Activated T-cell treated with anti-CD3 and anti-CD28 coated beads for 4 hours (primary cell): ENCODE results near the gene SPATA3.
"Not testable (repeated sequence)": the region's sequence is repeated elsewhere in the genome, so short reads cannot be mapped to it uniquely, and the experiment has no call there.

ENCODE experiments used
- DNase-seq: peaks from one replicate; pipeline ENCODE4 v3.0.0-alpha.2; 2020

SPATA3 gene

DNA sequence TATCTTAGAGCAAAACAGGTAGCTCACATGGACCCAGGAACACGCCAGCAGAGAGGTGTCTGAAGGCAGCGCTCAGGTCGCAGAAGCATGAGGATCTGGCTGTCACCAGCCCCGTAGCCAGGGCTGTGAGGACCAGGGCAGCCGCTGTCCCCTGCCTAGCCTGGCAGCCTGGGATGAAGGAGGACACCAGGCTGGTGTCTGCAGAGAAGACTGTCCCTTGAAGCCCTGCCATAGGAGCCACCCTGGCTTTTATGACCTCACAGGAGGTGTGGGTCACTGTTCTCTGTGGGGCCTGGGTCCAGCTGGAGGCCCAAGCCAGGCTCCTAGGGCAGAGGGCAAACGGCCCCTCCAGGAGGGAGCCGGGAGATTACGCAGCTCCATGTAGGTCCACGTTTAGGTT, at the start of gene SPATA3:
Gene SPATA3, plus strand, starts transcription at position 301 of the 400 bp plus-strand sequence. CDS start 113 bp downstream, outside the sequence.
- DNase-seq, result no peak

- DNase-seq, result no peak
Observed at GRCh38 chr2:230946429-230947234, 49.3 kb upstream of the SPATA3 start.

DNA sequence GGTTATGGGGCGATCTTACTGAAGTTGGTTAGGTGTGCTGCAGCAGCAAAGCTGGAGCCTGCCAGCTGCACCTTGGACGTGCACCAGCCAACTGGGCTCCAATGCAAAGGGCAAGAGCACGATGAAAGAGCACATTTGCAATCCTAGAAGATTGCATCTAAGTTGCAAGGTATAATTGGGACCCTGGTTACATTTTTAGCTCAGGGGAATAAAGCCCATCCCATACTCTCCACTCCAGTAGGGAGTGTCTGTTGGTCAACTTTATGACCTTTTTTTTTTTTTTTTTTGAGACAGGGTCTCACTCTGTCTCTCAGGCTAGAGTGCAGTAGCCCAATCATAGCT, 48.7 kb upstream of the SPATA3 start:
- no peak for DNase-seq

DNA sequence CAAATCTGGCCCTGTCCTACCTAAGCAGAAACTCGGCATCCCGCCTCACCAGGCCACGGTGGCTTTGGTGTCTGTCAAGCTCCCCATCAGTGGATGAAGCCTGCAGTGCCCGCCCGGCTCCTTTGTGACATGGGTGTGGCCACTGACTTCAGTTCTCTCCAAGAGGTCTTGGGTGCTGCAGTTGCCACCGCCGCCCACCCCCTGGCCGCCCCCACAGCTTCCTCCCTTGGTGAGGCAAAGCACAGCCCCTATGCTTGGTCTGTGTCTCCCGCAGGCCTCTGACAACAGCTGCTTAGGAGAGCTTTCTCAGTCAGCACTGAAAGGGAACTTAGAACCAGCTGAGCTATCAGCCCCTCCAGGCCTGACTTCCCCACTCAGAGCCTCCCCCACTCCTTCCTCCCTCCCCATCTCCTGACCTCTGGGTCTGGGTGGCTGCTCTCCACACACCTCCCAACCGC, 48.0 kb upstream of the SPATA3 start:
- DNase-seq, result no peak

DNA sequence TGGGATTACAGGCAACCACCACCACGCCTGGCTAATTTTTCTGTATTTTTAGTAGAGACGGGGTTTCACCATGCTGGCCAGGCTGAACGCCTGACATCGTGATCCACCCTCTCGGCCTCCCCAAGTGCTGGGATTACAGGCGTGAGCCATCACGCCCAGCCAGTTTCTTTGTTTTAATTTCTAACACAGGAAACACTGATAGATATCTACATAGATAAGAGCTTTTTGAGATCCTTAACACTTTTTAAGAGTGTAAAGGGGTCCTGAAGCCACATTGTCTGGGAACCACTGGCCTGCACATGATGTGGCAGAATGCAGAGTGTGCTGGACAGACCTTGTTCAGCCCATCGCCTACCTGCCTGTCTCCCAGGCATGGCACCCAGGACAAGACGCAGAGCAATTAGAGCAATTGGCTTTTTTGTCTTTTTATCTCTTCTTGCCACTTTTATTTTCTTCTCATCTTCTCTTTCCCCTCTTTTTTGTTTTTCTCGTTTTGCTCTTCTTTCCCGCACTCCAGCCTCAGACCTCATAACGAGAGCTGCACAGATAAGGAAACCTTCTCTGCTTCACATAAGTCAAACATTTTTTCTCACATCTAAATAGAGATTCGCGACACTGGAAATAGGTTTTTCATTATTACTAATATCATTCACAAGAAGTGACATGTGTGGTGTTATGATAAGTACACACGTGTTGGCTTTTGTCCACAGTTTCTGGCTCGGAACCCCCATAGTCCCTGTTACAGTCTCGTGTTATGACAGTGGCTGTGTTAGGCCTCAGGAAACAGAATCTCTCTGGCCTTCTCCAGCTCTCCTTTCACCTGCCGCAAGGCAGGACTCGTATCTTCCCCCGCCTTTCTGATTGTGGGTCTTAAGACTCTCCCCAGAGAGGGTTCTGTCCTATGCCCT, 45.7 kb upstream of the SPATA3 start:
- no peak for DNase-seq

DNA sequence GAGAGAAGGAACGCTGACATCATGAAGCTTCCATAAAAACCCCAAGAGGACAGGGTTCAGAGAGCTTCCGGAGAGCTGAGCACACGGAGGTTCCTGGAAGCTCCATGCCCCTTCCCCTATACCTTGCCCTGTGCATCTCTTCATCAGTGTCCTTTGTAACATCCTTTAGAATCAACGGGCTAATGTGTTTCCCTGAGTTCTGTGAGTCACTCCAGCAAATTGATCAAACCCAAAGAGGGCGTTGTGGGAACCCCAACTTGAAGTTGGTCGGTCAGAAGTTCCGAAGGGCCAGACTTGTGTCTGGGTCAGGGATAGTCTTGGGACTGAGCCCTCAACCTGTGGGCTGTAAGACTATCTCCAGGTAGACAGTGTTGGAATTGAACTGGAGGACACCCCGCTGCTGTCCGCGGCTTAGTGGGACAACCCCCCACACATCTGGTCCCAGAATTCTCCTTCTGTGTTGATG, 45.0 kb upstream of the SPATA3 start:
- no peak for DNase-seq

DNA sequence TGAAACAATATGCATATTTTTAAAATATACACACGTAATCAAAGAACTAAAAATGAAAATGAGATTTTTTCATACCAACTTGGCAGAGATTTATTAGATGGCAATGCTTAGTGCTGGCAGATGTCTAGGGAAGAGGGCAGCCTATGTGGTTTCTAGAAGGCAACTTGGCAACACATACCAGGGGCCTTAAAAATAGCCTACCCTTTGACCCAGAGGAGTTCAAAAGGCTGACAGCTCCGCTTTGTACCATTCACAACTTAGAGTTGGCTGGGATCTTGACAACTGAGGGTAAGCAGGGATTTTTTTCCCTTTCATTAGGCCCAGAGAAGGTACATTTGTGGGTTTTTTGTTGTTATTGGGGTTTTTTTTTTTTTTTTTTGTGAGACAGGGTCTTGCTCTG, 44.5 kb upstream of the SPATA3 start:
- no peak for DNase-seq

DNA sequence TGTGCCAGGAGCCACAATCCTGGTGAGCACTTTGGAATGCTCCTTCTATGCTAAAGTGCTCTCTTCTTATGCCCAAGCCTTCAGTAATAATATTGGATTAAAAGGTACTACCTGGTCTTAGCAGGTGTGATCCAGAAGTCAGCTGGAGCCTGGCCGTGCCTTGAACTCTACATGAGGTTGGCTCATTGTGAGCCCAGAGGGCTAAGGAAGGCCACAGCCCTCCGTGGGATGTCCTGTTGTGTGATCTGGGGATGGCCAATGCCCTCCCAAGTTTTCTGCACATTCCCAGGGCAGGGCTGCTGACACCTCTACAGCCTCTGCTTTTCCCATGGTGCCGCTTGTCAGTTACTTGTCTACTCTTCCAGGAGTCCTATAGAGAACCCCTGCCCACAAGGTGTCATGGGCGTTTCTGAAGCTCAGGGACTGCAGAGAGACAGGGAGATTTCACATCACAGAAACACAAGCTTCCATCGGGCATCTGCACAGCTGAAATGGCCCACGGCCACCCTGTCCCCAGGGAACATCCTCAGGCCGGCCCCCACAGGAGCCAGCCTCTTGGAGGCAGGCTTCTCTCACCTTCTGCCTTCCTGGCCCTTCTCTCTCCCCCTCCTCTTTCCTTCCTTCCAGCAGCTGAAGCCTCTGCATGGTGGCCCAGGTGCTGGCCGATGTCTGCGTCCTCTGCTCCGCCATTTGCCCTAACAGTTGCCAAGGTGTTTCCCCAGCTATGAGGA, 43.5 kb upstream of the SPATA3 start:
- DNase-seq, result no peak

DNA sequence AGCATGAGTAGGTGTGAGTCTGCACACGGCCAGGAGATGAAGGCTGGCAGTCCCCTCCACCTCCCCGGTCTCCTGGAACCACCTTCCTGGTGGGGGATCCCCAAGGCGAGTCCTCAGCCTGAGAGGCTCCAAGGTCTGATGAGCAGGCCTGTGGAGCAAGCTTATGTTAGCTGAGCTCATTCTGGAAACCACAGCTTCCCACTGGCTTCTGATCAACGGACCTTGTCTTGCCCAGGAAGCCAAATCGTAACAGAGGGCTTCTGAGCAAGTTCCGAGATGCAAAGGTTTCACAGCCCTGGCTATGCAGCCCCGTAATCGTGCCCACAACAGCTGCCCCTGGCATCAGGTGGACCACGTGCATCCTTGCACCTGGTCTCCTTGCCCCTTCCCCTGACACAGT, 42.1 kb upstream of the SPATA3 start:
- DNase-seq, result no peak

- DNase-seq, result no peak
Observed at GRCh38 chr2:230954746-230955145, 41.2 kb upstream of the SPATA3 start.

GRCh38 chr2:230955163-230955737, 40.7 kb upstream of the SPATA3 start:
- DNase-seq, result no peak

- no peak for DNase-seq
Observed at GRCh38 chr2:230956827-230957755, 38.8 kb upstream of the SPATA3 start.

GRCh38 chr2:230957756-230958391, 38.0 kb upstream of the SPATA3 start:
- no peak for DNase-seq

DNA sequence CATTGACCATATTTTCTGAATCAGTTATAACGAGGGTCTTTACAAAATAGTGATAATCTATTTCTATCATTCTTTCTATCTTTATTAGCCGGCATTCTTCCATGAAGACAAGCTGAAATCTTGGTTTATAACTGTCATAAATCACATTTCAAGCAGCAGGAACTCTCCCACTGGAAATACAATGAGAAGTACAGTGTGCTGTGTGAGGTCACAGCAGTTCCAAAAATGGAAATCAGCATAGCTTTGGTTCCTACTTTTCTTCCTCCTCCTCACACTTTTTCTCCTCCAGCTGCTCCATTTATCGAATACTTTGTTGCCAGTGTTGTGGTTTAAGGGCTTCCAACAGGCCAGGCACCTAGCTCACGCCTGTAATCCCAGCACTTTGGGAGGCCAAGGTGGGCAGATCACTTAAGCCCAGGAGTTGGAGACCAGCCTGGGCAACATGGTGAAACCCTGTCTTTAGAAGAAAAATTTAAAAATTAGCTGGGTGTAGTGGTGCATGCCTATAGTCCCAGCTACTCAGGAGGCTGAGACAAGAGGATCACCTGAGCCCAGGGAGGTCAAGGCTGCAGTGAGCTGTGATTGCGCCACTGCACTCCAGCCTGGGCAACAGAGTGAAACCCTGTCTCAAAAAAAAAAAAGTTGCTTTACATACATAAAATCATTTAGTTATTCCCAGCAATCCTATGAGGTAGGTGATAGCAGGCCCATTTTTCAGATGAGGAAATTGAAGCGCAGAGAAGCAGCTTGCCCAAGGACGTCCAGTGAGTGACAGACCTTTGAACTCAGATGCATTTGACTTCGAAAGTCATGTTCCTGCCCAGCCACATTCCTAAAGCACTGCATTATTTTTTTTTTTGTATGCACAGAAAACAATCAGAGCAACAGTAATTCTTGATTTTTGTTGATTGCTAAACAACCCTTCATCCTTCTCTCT, 36.8 kb upstream of the SPATA3 start:
- no peak for DNase-seq

GRCh38 chr2:230960026-230960425, 35.9 kb upstream of the SPATA3 start:
- DNase-seq, result no peak

DNA sequence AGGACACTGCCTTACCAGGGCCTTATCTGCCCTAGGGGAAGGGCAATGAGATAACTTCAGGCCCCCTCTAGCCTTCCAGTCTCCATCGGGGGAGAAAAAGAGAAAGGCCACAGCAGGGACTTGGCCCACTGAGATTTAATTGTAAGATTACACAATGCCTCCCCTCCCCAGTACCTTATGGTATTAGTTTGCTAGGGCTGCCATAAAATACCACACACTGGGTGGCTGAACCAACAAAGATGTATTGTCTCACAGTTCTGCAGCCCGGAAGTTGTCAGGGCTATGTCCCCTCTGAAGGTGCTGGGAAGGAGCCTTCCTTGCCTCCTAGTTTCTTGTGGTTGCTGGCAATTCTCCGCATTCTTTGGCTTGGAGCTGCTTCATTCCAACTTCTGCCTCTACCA, 34.8 kb upstream of the SPATA3 start:
- DNase-seq, result no peak

DNA sequence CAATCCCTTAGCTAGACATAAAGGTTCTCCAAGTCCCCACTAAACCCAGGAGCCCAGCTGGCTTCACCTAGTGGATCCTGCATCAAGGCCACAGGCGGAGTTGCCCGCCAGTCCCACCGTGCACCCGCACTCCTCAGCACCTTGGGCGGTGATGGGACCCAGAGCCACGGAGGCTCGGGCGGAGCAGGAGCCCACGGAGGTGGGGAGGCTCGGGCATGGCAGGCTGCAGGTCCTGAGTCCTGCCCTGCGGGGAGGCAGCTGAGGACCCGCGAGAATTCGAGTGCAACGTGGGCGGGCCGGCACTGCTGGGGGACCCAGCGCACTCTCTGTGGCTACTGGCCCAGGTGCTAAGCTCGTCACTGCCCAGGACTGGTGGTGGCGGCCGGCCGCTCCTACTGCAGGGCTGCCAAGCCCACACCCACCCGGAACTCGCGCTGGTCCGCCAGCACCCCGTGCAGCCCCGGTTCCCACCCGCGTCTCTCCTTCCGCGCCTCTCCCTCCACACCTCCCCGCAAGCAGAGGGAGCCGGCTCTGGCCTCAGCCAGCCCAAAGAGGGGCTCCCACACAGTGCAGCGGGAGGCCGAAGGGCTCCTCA, 31.7 kb upstream of the SPATA3 start:
- DNase-seq, result no peak

DNA sequence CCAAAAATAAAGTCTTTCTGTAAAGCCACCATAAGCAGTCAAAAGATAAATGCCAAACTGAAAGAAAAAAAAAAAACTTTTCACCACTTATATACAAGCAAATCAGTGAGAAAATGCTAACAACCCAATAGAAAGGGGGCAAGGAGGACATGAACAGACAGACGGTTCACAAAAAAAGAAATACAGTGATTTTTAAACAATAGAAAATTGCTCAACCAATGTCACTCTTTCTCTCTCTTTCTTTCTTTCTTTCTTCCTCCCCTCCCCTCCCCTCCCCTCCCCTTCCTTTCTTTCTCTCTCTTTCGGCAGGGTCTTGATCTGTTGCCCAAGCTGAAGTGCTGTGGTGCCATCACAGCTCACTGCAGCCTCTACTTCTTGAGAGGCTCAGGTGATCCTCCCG, 28.8 kb upstream of the SPATA3 start:
- no peak for DNase-seq

DNA sequence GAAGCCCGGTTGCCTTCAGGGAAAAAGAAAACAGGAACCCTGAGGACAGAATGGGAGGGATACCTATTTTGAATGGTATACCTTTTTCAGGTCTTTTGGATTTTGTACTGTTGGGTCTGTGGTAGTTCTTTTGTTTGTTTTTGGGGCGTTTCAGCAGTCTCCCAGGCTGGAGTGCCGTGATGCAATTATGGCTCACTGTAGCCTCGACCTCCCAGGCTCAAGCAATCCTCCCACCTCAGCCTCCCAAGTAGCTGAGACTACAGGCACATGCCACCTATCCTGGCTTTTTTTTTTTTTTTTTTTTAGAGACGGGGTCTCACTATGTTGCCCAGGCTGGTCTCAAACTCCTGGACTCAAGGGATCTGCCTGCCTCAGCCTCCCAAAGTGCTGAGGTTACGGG, 27.6 kb upstream of the SPATA3 start:
- not testable (repeated sequence) for DNase-seq
